Activated T-helper 17 cell treated with anti-CD3 and anti-CD28 coated beads, Interleukin-2, amount 50 U/mL, for 72 hours (primary cell): ENCODE results near the gene STOML2. TPM values are rescaled to one million over a fixed set of nuclear protein-coding genes. Genes with fewer than 3 reads are reported as not detected.

Source experiments
- ATAC-seq: fragments of 150-1000 bp; cut with Tn5 transposase; replicated peaks from 2 replicates; pipeline ENCODE4 v1.10.0; 2021; ENCODE audit warnings: mild to moderate bottlenecking, moderate library complexity
- H3K27ac Mint-ChIP-seq: one replicate; pipeline ENCODE4 v1.8.0; 2022; ENCODE audit warnings: mixed read lengths
- H3K27me3 Mint-ChIP-seq: one replicate; pipeline ENCODE4 v1.8.0; 2022; ENCODE audit warnings: mixed read lengths
- H3K36me3 Mint-ChIP-seq: one replicate; pipeline ENCODE4 v1.8.0; 2022; ENCODE audit warnings: low read depth, mild to moderate bottlenecking, mixed read lengths
- H3K4me1 Mint-ChIP-seq: one replicate; pipeline ENCODE4 v1.8.0; 2022; ENCODE audit warnings: mixed read lengths
- H3K4me3 Mint-ChIP-seq: one replicate; pipeline ENCODE4 v1.8.0; 2022; ENCODE audit warnings: mild to moderate bottlenecking, mixed read lengths
- H3K9me3 Mint-ChIP-seq: one replicate; pipeline ENCODE4 v1.8.0; 2022; ENCODE audit warnings: mixed read lengths
- total RNA-seq, 2 donors: library from RNA; stranded (reverse); gene quantifications; one replicate each; pipeline ENCODE4 v1.2.3, GENCODE V29; 2022

Gene STOML2
- total RNA-seq, 2 donors from 2014 or later: 117 to 226 TPM

DNA sequence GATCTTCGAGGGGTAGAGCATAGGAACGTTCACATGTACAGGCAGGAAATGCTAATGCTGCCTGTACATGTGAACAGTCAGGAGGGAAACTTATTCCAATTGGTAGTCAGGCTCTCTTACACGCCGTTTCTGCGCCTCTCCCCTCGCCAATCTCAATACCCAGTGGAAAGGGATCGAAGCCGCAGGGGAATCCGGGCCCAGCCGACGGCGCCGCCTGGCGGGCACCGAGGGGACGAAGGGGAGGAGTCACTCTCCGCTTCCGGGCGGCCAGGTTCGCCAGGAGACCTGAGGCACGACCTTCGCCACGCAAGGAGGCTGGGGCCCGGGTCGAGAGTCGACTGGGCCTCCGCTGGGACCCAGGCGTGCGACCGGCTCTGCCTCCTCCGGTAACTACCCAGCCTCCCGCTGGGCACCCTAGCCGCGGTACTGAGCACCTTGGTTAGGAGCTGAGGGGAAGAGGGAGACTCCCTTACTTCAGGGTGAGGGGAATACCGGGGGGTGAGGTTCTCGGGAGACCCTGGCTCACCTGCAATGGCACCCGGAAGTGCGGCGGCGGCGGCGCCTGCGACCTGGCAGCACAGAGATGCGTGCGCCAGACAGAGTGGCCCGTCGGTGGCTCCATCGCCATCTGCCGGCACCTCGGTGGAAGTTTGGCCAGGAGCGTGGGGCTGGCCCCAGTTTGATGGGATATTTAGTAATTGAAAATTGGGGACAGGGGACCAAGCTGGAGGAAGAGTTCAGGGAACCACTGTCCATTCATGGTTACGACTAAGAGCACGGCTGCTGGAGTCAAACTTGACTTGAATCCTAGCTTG lies 6.7 kb downstream of the STOML2 start, which contains the start of gene PIGO:
PIGO (minus strand) TSS at position 557 of the 815 bp plus-strand sequence. CDS start 1,026 bp downstream, outside the sequence.
- Mint-ChIP-seq H3K36me3 (peaks cover 48% of the 10 kb centered on the region), H3K4me3 (peak within 1 kb of the TSS; percentile 84), H3K4me1 (peaks cover 22% of the 10 kb centered on the region), H3K27ac (peak within 1 kb of the TSS; percentile 81), H3K9me3 (no peaks in the 10 kb centered on the region), H3K27me3 (no peaks in the 10 kb centered on the region)
- peak; percentile 92 for ATAC-seq

DNA sequence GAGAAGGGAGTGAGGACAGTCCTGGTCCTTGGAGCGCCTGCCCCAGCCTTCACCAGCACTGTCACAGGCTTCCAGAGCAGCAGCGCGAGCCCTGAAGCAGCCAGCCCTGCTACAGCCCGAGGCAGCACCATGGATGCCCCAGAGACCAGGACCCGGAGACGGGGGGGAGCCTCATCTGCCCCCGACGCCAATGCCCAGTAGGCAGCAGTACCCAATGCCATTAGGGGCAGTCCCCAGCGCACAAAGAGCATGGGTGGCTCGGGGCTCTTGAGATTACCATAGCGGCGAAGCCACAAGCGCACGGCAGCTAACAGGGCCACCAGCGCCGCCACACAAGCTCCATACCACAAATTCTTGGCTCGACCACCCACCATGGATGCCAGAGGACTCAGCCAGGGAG lies 11.4 kb downstream of the STOML2 start:
- peaks cover 11% of the 10 kb centered on the region for H3K4me1 Mint-ChIP-seq
- no peaks in the 10 kb centered on the region for H3K9me3 Mint-ChIP-seq
- no peak overlapping the region for H3K27ac Mint-ChIP-seq
- H3K4me3 Mint-ChIP-seq: no peak overlapping the region
- ATAC-seq: no peak
- peaks cover 47% of the 10 kb centered on the region for H3K36me3 Mint-ChIP-seq
- no peaks in the 10 kb centered on the region for H3K27me3 Mint-ChIP-seq

DNA sequence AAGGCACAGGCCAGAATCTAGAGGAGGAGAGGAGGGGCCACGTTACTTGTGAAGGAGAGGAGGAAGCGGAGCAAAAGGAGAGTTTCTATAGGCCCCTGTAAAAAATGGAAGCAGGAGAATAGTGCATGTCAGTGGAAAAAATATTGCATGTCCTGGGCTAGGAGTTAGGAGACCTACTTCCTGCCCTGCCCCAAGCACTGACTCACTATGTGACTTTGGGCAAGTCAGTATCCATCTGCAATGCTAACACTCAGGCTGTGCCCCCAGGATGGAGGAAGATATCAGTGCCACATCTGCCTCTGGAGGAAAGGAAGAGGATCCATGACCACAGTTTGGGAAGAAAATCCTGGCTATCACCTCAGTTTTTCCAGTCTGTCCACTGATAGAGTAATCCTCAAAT lies 13.5 kb downstream of the STOML2 start:
- H3K27me3 Mint-ChIP-seq: no peaks in the 10 kb centered on the region
- H3K9me3 Mint-ChIP-seq: no peaks in the 10 kb centered on the region
- peaks cover 41% of the 10 kb centered on the region for H3K36me3 Mint-ChIP-seq
- H3K4me3 Mint-ChIP-seq: no peak overlapping the region
- H3K4me1 Mint-ChIP-seq: peaks cover 3% of the 10 kb centered on the region
- peak overlapping the region; percentile 67 for H3K27ac Mint-ChIP-seq
- no peak for ATAC-seq

DNA sequence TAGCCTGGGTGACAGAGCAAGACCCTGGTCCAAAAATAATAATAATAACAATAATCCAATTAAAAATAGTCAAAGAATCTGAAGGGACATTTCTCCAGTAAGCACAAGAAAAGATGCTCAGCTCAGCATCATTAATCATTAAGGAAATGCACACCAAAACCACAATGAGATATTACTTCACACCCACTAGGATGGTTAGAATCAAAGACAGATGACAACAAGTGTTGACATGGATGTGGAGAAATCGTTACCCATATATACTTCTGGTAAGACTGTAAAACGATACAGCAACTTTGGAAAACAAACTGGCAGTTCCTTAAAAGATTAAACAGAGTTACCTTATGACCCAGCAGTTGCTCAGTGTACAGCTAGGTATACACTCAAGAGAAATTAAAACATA lies 17.9 kb downstream of the STOML2 start:
- Mint-ChIP-seq H3K9me3 (no peaks in the 10 kb centered on the region), H3K27ac (no peak overlapping the region), H3K4me3 (no peak overlapping the region), H3K4me1 (no peaks in the 10 kb centered on the region), H3K27me3 (no peaks in the 10 kb centered on the region), H3K36me3 (peaks cover 23% of the 10 kb centered on the region)
- ATAC-seq: no peak

DNA sequence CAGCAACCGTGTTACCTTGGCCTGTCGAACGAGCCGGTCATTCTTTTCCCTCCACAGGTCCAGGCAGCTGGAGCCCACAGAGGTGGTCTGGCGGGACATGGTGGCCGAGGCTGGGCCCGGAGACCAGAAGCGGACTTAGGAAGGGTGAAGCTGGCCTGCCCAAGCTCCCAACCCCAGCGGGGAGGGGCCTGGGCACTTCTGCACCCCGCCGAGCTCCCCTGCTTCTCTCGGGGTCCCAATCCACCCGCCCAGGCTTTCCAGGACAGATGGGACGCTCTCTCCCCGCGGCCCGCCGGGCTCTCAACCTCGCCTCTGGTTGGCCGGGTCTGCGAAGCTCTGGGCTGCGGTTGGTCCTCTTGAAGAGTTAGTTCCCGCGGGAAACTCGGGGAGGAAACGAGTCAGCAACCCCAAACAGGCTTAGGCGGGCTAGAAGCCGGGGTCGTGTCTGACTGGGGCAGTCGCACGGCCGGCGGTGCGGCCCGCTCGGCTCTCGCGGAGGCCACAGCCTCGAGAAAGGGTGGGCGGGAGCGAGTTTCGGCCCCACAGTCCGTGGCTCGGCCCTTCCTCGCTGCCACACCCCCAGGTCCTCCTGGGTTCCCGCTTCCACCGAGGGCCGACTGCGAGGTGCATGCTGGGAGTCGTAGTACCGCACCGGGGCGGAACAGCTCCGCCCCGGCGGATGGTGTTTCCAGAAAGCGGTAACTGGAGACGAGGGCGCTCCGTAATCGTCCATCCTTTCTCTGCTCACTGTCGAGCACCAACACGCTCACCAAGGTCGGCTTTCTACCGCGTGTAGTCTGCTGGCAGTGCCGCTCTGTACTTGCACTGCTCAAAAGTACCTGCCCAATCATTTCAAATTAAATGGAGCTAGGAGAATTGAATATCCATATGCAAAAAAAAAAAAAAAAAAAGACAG lies 23.2 kb downstream of the STOML2 start, which contains the start of gene FANCG:
FANCG (minus strand) TSS at position 517 of the 916 bp plus-strand sequence; CDS start at position 99, 418 bp downstream.
- H3K4me3 Mint-ChIP-seq: peak within 1 kb of the TSS; percentile 99
- H3K4me1 Mint-ChIP-seq: peaks cover 16% of the 10 kb centered on the region
- ATAC-seq: peak; percentile 93
- H3K36me3 Mint-ChIP-seq: peaks cover 41% of the 10 kb centered on the region
- H3K9me3 Mint-ChIP-seq: no peaks in the 10 kb centered on the region
- H3K27ac Mint-ChIP-seq: peak within 1 kb of the TSS; percentile 95
- no peaks in the 10 kb centered on the region for H3K27me3 Mint-ChIP-seq

DNA sequence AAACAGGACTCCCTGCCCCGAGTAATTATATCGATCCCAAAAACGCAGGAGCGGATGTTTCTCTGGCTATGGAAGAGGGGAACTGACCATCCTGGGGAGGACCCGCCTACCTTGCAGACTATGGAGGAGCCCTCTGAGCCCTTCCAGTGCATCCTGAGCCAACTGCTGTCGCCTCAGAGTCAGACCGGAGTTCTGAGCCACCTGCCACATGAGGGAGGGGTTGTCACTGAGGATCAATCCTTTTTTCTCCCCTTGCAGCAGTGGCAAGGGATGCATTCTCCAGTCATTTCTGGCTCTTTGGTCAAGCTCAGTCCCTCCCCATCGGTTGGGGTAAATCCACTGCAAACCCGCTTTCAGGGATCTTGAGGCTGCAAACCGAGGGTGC lies 23.9 kb downstream of the STOML2 start:
- Mint-ChIP-seq H3K4me1 (peaks cover 23% of the 10 kb centered on the region), H3K4me3 (peak overlapping the region; percentile 99), H3K27ac (peak overlapping the region; percentile 95), H3K27me3 (no peaks in the 10 kb centered on the region), H3K36me3 (peaks cover 47% of the 10 kb centered on the region), H3K9me3 (no peaks in the 10 kb centered on the region)
- peak; percentile 6 for ATAC-seq

DNA sequence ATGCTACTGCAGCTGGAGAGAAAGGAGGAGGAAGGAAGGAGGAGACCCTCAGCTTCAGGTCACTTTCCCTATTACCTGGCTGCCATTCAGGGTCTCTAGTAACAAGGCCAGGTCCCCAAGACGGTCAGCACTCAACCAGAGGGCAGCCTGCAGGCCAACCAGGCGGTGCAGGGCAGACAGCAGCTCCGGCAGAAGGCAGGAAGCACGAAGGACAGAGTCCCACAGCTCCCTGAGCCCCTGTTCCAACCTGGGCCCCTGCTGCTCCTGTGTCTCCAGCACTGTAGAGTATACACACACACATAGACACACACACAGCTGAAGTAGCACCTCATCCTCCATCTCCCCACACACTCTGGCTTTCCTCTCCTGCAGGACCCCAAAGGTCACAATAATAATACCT lies 24.9 kb downstream of the STOML2 start:
- H3K4me1 Mint-ChIP-seq: peaks cover 31% of the 10 kb centered on the region

DNA sequence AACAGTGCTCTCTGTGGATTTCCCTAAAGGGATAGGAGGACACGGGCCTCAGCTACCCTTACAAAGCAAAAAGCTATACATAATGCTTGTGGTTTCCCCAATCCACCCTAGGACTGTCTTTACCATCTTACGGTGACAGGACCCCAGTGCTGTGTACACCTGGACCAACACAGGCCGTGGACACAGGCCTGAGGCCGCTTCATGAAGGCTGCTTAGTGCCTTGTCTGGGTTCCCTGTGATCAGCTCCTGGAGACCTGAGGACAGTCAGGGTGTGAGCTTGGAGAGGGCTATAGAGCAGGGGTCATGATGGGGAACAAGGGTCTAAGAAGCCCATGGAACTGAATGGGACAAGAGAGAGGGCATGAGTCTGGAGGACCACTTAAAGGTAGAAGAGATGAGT lies 26.1 kb downstream of the STOML2 start:
- ATAC-seq: no peak
- H3K27ac Mint-ChIP-seq: no peak overlapping the region
- H3K4me1 Mint-ChIP-seq: peaks cover 35% of the 10 kb centered on the region
- H3K36me3 Mint-ChIP-seq: peaks cover 66% of the 10 kb centered on the region
- H3K27me3 Mint-ChIP-seq: no peaks in the 10 kb centered on the region
- H3K9me3 Mint-ChIP-seq: no peaks in the 10 kb centered on the region
- peak overlapping the region; percentile 99 for H3K4me3 Mint-ChIP-seq

More for the DNA sequence above, 24.9 kb downstream of the STOML2 start:
- Mint-ChIP-seq H3K27ac (peak overlapping the region; percentile 95), H3K4me3 (peak overlapping the region; percentile 99), H3K36me3 (peaks cover 57% of the 10 kb centered on the region), H3K27me3 (no peaks in the 10 kb centered on the region), H3K9me3 (no peaks in the 10 kb centered on the region)
- no peak for ATAC-seq

DNA sequence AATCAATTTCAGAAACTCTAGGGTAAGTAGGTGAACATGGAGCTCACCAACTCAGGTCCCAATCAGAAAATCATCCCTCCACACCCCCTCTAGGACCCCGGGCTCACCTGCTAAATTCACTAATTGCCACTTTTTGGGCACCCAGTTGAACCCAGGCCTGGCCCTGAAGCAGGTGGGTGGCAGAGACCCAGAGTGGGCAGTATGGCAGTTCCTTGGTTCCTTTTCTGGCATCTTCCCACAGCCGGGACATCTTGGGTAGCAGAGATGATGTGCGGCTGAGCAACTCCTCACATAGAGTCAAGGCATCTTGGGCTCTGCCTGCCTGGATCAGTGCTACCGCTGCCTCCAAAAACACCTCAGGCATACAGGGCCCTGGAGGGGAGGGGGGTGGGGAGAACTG lies 27.6 kb downstream of the STOML2 start:
- no peak for ATAC-seq
- H3K9me3 Mint-ChIP-seq: no peaks in the 10 kb centered on the region
- H3K27ac Mint-ChIP-seq: no peak overlapping the region
- peaks cover 81% of the 10 kb centered on the region for H3K36me3 Mint-ChIP-seq
- peaks cover 41% of the 10 kb centered on the region for H3K4me1 Mint-ChIP-seq
- no peaks in the 10 kb centered on the region for H3K27me3 Mint-ChIP-seq
- H3K4me3 Mint-ChIP-seq: no peak overlapping the region

DNA sequence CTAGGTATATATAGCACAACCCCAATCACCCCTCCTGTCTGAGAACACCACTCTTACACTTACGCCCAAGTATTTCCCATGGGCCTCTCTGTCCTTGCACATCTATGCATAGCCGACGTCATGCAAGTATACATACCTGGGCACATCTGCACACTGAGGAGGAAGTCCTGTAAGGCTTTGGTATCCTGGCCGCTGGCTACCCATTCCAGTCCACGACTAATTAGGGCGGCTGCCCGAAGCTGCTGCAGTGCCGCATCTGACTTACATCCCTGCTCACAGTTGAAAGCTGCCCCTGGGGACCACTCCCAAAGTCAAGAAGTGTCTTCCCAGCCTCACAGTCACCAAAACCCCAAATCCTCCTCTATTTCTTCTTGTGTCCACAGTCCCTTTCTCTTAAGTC lies 28.1 kb downstream of the STOML2 start:
- H3K27me3 Mint-ChIP-seq: no peaks in the 10 kb centered on the region

DNA sequence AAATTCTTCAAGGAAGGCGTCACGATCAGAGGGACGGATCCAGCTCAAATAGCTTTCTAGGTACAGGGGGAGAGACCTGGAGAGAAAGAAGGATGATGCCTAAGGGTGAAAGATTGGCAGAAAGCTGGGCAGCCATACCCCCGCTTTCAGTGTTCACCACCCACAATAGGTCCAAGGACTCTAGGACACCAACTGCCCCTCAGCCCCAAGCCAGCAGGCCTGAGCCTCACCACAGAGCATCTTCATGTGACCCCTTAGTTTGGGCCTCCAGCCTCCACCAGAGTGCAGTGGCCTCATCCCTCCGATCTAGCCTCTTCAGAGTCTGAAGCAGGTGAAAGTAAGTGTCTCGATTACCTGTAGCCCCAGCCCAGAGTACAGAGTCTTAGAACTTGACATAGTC lies 28.8 kb downstream of the STOML2 start:
- H3K27ac Mint-ChIP-seq: peak overlapping the region; percentile 95
- ATAC-seq: no peak
- H3K9me3 Mint-ChIP-seq: no peaks in the 10 kb centered on the region
- H3K36me3 Mint-ChIP-seq: peaks cover 93% of the 10 kb centered on the region
- peak overlapping the region; percentile 89 for H3K4me3 Mint-ChIP-seq
- H3K4me1 Mint-ChIP-seq: peaks cover 46% of the 10 kb centered on the region
- no peaks in the 10 kb centered on the region for H3K27me3 Mint-ChIP-seq

More for the DNA sequence above, 28.1 kb downstream of the STOML2 start:
- H3K36me3 Mint-ChIP-seq: peaks cover 87% of the 10 kb centered on the region
- no peaks in the 10 kb centered on the region for H3K9me3 Mint-ChIP-seq
- H3K27ac Mint-ChIP-seq: no peak overlapping the region
- H3K4me1 Mint-ChIP-seq: peaks cover 46% of the 10 kb centered on the region
- no peak for ATAC-seq
- H3K4me3 Mint-ChIP-seq: no peak overlapping the region

DNA sequence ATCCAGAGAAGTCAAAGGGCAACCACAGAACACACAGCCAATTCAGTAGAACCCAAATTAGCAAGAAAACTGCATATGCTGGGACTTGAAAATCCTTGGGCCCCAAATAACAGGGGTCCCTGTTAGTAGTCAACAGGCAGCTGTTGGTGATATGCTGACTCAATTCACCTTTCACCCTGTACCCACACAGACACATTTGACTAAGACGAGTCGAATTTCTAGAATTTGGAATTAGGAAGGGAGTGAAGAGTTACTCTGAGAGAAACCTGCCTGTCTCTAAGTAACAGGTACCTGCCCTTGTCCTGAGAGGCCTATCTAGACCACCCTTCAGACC lies 29.7 kb downstream of the STOML2 start:
- ATAC-seq: peak; percentile 30
- Mint-ChIP-seq H3K9me3 (no peaks in the 10 kb centered on the region), H3K4me1 (peaks cover 51% of the 10 kb centered on the region), H3K27ac (peak overlapping the region; percentile 95), H3K4me3 (peak overlapping the region; percentile 89), H3K27me3 (no peaks in the 10 kb centered on the region), H3K36me3 (peaks cover 96% of the 10 kb centered on the region)

DNA sequence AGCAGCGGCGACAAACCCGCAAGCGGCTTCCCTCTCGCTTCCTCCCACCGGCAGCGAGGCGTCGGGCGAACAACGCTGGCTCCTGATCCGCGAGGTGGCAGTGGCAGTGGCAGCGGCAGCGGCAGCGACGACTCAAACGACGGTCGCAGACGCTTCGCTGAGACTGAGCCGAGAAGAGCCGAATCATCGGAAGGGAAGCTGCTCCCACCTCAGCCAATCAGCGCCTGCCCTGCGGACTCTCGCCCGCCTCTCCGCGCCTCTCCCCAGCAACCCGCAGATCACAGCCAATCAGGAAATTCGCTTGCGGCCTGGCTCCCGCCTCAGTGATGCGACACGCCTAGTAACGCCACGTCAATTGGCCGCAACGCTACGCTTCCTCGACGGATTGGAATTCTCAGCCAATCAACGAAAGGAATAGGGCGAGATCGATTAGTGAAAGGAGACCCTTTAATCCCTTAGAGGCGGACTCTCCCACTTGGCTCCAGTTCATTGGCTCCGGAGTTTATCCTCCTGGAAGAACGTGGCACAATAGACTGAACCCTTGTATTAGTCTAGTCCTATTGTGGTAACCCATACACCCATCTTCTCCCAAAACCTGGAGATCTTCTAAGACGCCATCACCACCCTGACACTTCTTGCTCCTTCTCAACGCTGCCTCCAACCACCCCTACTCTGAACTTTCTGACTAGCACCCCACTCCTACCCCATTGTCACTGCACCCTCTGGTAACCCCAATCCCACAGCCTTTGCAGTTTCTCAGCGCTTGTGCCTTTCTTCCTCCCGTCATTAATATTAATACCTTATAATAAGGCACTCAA lies 30.3 kb downstream of the STOML2 start, which contains the start of gene VCP:
VCP (minus strand) TSS at position 165 of the 818 bp plus-strand sequence. CDS start 272 bp downstream, outside the sequence.
- peaks cover 51% of the 10 kb centered on the region for H3K4me1 Mint-ChIP-seq
- H3K36me3 Mint-ChIP-seq: peaks cover 96% of the 10 kb centered on the region
- H3K9me3 Mint-ChIP-seq: no peaks in the 10 kb centered on the region
- no peaks in the 10 kb centered on the region for H3K27me3 Mint-ChIP-seq
- ATAC-seq: peak; percentile 89
- H3K27ac Mint-ChIP-seq: peak within 1 kb of the TSS; percentile 97
- peak within 1 kb of the TSS; percentile 89 for H3K4me3 Mint-ChIP-seq
